RWPE2 (cell line): ENCODE data around the gene CLN6.

Experiments
- ATAC-seq: fragments of 200-7000 bp; cut with Tn5 transposase; 3 replicates; pipeline ENCODE4 v1.9.1; 2021; ENCODE audit warnings: low read depth
- DNase-seq: peaks from one replicate; pipeline ENCODE4 v3.0.0-alpha.2; 2020; ENCODE audit warnings: low spot score
- H3K27ac ChIP-seq: fragments of 450-650 bp; 2 replicates; pipeline ENCODE4 v1.5.1; 2017; ENCODE audit warnings: mild to moderate bottlenecking; ENCODE audit not compliant: poor library complexity, severe bottlenecking
- H3K27me3 ChIP-seq: fragments of 250-450 bp; sonication (Bioruptor Pico); 2 replicates; pipeline ENCODE4 v1.5.1; 2021; ENCODE audit warnings: mild to moderate bottlenecking, moderate library complexity; ENCODE audit not compliant: insufficient read depth, poor library complexity, severe bottlenecking
- H3K36me3 ChIP-seq: fragments of 250-450 bp; sonication (Bioruptor Pico); 2 replicates; pipeline ENCODE4 v1.5.1; 2020; ENCODE audit warnings: low read depth, mild to moderate bottlenecking, moderate library complexity
- H3K4me1 ChIP-seq: fragments of 250-450 bp; sonication (Bioruptor Pico); 2 replicates; pipeline ENCODE4 v1.5.1; 2021; ENCODE audit warnings: mild to moderate bottlenecking, moderate library complexity; ENCODE audit not compliant: insufficient read depth, poor library complexity, severe bottlenecking
- H3K4me3 ChIP-seq: fragments of 250-450 bp; sonication (Bioruptor Pico); 2 replicates; pipeline ENCODE4 v1.5.1; 2021; ENCODE audit warnings: mild to moderate bottlenecking, moderate library complexity; ENCODE audit not compliant: severe bottlenecking
- H3K9me3 ChIP-seq: fragments of 250-450 bp; sonication (Bioruptor Pico); 2 replicates; pipeline ENCODE4 v1.5.1; 2021; ENCODE audit warnings: mild to moderate bottlenecking, moderate library complexity; ENCODE audit not compliant: severe bottlenecking
- TF ChIP-seq, protein P1 (sequence below): fragments of 450-650 bp; IDR thresholded peaks from one replicate; pipeline ENCODE4 v1.5.1; 2017; ENCODE audit warnings: mild to moderate bottlenecking, moderate library complexity; ENCODE audit not compliant: poor library complexity, severe bottlenecking

Gene CLN6

DNA sequence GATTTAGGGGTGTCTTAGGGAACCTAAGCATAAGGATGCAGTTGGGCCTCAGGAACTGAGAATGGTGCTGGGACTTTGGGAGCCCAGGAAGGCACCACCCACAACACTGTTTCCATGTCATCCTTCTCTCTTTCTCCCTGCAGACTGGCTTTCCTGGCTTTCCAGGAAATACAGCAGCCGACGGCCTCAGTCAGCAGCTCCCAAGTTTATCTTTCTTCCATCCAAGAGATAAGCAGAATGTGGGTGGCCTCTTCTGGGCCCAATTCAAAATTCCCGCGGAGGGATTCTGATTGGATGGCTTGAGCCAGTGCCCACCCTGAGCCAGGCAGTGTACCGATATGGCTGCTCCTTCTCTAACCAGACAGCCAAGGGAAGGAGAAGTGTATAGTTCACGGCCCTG is 4.5 kb upstream of the CLN6 start:
- TF ChIP-seq, protein P1, sequence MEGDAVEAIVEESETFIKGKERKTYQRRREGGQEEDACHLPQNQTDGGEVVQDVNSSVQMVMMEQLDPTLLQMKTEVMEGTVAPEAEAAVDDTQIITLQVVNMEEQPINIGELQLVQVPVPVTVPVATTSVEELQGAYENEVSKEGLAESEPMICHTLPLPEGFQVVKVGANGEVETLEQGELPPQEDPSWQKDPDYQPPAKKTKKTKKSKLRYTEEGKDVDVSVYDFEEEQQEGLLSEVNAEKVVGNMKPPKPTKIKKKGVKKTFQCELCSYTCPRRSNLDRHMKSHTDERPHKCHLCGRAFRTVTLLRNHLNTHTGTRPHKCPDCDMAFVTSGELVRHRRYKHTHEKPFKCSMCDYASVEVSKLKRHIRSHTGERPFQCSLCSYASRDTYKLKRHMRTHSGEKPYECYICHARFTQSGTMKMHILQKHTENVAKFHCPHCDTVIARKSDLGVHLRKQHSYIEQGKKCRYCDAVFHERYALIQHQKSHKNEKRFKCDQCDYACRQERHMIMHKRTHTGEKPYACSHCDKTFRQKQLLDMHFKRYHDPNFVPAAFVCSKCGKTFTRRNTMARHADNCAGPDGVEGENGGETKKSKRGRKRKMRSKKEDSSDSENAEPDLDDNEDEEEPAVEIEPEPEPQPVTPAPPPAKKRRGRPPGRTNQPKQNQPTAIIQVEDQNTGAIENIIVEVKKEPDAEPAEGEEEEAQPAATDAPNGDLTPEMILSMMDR = no peak
- Histone ChIP-seq H3K27ac (no peak overlapping the region), H3K27me3 (no peaks in the 10 kb centered on the region), H3K4me3 (no peak overlapping the region), H3K9me3 (no peaks in the 10 kb centered on the region), H3K36me3 (no peaks in the 10 kb centered on the region), H3K4me1 (no peaks in the 10 kb centered on the region)
- ATAC-seq (no peak), DNase-seq (no peak)

DNA sequence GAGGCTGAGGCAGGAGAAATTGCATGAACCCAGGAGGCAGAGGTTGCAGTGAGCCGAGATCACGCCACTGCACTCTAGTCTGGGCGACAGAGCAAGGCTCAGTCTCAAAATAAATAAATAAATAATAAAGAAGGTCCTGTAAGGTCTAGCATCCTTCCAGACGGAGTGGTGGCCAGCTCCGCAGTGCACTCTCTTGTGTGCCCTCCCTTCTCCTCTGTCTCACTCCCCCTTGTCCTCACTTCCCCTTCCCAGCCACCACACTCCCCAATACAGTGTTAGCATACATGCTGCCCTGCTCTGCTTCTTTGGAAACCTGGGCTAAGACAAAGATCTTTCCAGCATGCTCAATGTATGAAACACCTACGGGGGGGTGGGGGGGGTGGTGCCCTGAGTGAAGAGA is 3.4 kb upstream of the CLN6 start:
- H3K27ac ChIP-seq = no peak overlapping the region
- no peaks in the 10 kb centered on the region for H3K4me1 ChIP-seq
- no peak overlapping the region for H3K4me3 ChIP-seq
- ATAC-seq (no peak), DNase-seq (no peak)
- no peaks in the 10 kb centered on the region for H3K9me3 ChIP-seq
- no peaks in the 10 kb centered on the region for H3K27me3 ChIP-seq
- H3K36me3 ChIP-seq = no peaks in the 10 kb centered on the region
- TF ChIP-seq, protein P1 = no peak

DNA sequence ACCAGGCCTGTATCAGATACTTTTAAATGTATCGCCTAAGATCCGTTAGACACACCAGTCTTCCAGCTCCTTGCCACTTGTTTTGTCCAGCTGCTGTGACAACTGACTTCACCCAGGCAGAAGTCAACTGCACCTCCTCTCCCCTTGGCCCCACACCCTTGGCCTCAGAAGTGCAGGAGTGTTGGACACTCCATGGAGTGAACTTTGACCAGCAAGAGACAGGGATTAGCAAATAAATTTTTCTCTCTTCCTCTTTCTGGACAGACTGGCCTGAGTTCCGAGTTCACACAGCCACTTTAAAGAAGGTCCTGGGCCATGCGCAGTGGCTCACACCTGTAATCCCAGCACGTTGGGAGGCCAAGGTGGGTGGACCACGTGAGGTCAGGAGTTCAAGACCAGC is 2.9 kb upstream of the CLN6 start:
- TF ChIP-seq, protein P1 = no peak
- Histone ChIP-seq H3K36me3 (no peaks in the 10 kb centered on the region), H3K27me3 (no peaks in the 10 kb centered on the region), H3K4me3 (no peak overlapping the region), H3K4me1 (no peaks in the 10 kb centered on the region), H3K27ac (no peak overlapping the region), H3K9me3 (no peaks in the 10 kb centered on the region)
- peak; percentile 33 for DNase-seq
- ATAC-seq = no peak

DNA sequence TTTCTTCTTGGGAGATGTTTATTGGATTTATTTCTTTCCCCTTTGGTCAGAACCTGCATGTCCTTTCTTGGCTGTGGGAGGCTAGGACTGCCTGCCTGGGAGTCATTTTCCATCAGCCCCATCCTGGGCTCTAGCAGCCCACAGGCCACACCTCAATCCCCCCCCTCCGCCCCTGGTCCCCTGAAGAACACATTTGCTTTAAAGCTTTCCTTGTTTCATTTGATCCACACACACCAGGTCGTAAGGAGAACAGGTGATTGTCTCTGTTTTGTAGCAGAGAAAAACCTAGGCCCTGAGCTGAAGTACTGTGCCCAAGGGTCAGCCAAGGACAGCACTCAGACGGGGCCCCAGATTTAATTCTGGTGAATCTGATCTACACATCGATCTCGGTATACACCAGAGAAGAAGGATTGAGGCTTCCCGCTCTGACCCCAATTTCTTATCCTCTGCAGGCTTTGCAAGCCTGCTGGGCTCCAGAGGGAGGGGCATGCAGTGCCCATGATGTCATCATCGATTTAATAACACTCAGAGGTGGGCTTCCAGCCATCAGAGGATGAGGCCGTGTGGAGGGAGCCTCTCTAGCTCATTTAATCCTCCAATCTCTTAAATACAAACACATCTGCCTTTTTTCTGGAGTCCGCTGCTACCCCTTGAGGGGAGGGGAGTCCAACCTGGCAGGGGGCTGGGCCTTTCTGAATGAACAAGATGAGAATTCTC is 1.7 kb upstream of the CLN6 start:
- H3K9me3 ChIP-seq = no peaks in the 10 kb centered on the region
- no peaks in the 10 kb centered on the region for H3K36me3 ChIP-seq
- no peaks in the 10 kb centered on the region for H3K4me1 ChIP-seq
- TF ChIP-seq, protein P1 = no peak
- H3K27me3 ChIP-seq = no peaks in the 10 kb centered on the region
- DNase-seq (peak; percentile 41), ATAC-seq (no peak)
- H3K4me3 ChIP-seq = no peak overlapping the region
- H3K27ac ChIP-seq = no peak overlapping the region

DNA sequence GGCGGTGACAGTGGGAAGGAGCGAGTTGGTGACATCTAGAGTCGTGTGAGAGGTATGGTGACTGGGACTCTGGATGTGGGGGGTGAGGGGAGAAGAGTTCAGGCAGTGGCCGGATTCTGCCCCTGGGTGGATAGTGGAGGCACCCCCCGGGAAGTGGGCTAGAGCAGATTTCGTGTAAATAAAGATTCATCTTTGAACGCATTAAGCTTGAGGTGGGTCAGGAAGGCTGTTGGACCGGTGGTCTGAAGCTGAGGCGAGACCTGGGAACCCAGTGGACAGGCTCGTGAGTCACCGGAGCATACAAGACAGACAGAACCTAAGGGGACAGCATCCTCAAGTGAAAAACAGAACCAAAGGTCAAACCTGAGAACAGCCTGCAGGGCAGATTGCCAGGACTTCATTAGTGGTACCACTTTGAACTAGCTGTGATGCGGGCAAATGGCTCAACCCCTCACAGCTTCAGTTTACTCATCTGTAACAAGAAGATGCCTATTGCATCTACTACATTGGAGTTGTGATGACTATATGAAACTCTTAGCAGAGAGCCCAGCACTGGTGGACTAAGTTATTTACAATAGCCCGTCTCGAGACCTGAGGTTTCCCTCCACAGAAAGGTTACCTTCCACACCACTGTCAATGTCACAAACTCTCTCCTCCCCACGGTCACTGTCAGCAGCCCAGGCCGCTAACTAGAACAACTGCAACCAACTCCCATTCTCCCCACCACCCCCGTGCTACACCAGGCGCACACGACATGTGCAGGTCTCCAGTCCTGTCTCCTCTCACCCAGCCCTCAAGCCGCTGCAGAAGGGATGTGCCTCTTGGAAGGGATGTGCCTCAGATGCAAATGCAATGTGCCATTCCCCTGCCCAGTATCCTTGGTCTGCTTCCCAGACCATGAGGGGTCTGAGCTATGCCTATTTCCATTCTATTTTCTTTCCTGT is 901 bp upstream of the CLN6 start:
- no peaks in the 10 kb centered on the region for H3K9me3 ChIP-seq
- H3K27ac ChIP-seq = no peak overlapping the region
- ATAC-seq (no peak), DNase-seq (no peak)
- TF ChIP-seq, protein P1 = no peak
- no peaks in the 10 kb centered on the region for H3K4me1 ChIP-seq
- no peaks in the 10 kb centered on the region for H3K27me3 ChIP-seq
- H3K4me3 ChIP-seq = peak overlapping the region; percentile 80
- no peaks in the 10 kb centered on the region for H3K36me3 ChIP-seq
